ENCODE data around the gene SGIP1.
"Not testable (repeated sequence)": the region's sequence is repeated elsewhere in the genome, so short reads cannot be mapped to it uniquely, and the experiment has no call there.

SGIP1 gene

GRCh38 chr1:66777831-66778230 lies 243.9 kb downstream of the SGIP1 start:
- no peak for DNase-seq

- no peak for DNase-seq
Measured at GRCh38 chr1:66778266-66778665, 244.3 kb downstream of the SGIP1 start.

DNA sequence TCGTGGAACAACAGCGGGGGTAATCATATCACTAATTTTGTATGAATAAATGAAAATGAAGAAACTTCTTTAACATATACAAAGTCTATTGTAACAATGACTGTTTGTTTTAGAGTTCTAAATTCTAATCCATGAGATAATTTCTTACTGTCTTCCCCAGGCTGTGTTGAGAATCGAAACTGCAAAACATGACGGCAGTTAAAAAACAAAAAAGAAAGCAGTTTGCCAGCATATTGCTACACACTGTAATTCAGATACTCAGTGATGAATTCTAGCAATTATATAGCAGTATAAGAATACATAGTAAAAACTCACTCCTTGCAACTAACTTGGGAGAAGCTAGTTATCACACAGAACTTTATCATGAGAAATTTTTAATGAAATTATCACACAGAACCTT lies 245.0 kb downstream of the SGIP1 start:
- no peak for DNase-seq

GRCh38 chr1:66779475-66780078 lies 245.6 kb downstream of the SGIP1 start:
- no peak for DNase-seq

DNA sequence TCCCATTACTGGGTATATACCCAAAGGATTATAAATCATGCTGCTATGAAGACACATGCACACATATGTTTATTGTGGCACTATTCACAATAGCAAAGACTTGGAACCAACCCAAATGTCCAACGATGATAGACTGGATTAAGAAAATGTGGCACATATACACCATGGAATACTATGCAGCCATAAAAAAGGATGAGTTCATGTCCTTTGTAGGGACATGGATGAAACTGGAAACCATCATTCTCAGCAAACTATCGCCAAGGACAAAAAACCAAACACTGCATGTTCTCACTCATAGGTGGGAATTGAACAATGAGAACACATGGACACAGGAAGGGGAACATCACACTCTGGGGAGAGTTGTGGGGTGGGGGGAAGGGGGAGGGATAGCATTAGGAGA lies 251.8 kb downstream of the SGIP1 start:
- DNase-seq: not testable (repeated sequence)

- no peak for DNase-seq
Measured at GRCh38 chr1:66787641-66788040, 253.7 kb downstream of the SGIP1 start.

DNA sequence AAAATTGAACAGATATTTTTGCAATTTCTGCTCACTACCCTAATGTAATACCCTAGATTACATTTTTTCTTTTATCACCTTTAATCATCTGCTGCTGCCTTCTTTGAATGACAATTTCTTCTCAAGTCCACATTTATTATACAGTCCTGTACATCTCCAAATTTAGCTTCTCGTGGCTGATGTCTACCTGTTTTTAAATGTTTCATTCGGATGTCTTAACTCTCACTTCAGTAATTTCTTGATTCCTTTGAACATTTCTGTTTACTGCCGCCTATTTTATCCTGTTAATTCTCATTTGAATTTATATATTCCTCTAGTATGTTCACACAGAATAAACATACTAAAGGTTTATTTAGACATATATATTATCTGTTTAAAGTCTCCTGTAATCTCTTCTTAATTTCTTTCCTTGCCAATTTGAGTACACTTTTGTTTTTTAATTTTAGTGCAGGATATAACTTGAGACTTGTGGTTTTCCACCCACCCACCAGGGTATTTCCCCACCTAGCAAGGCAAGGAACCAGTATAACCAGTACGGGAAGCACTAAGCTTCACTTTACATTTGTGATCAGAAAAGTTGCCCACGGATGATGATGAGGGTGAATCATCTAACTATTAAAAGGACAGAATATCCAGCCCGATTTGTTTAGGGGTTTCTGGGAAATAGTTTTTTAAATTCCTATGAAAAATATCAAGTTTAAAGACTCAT lies 254.4 kb downstream of the SGIP1 start:
- peak; percentile 7 to 29 for DNase-seq

GRCh38 chr1:66791621-66792610 lies 258.0 kb downstream of the SGIP1 start:
- no peak for DNase-seq

DNA sequence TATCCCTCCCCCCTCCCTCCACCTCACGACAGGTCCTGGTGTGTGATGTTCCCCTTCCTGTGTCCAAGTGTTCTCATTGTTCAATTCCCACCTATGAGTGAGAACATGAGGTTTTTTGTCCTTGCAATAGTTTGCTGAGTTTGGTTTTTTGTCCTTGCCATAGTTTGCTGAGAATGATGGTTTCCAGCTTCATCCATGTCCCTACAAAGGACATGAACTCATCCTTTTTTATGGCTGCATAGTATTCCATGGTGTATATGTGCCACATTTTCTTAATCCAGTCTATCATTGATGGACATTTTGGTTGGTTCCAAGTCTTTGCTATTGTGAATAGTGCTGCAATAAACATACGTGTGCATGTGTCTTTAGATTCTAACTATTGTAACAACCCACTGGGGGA lies 261.9 kb downstream of the SGIP1 start:
- DNase-seq: not testable (repeated sequence)
